Esophagus (tissue), 2 donors: ENCODE data around the gene SDHB. TPM values are rescaled to one million over a fixed set of nuclear protein-coding genes. Genes with fewer than 3 reads are reported as not detected.

ENCODE experiments used
- H3K27ac ChIP-seq, 2 donors: one replicate each; pipeline ENCODE4 v1.5.1; 2013; ENCODE audit warnings: low read depth in 2 of 2, mild to moderate bottlenecking in 2 of 2, inconsistent platforms in 1 of 2, low read length in 1 of 2, moderate library complexity in 1 of 2
- H3K27me3 ChIP-seq, 2 donors: one replicate each; pipeline ENCODE4 v1.6.1; 2013; ENCODE audit warnings: low read length in 2 of 2, control low read depth in 1 of 2, mild to moderate bottlenecking in 1 of 2; ENCODE audit not compliant: insufficient read depth in 2 of 2, control insufficient read depth in 1 of 2
- H3K36me3 ChIP-seq, 2 donors: one replicate each; pipeline ENCODE4 v1.6.1; 2013; ENCODE audit warnings: low read length in 1 of 2; ENCODE audit not compliant: control insufficient read depth in 2 of 2, insufficient read depth in 2 of 2
- H3K4me1 ChIP-seq, 2 donors: one replicate each; pipeline ENCODE4 v1.6.1; 2013; ENCODE audit warnings: low read length in 1 of 2; ENCODE audit not compliant: control insufficient read depth in 2 of 2, insufficient read depth in 2 of 2
- H3K4me3 ChIP-seq, 2 donors: one replicate each; pipeline ENCODE4 v1.5.1; 2013; ENCODE audit warnings: low read length in 2 of 2, mild to moderate bottlenecking in 2 of 2, low read depth in 1 of 2, moderate library complexity in 1 of 2
- H3K9me3 ChIP-seq, 2 donors: one replicate each; pipeline ENCODE4 v1.6.1; 2013; ENCODE audit warnings: mild to moderate bottlenecking in 2 of 2, low read depth in 1 of 2, low read length in 1 of 2, moderate library complexity in 1 of 2; ENCODE audit not compliant: control insufficient read depth in 2 of 2, insufficient read depth in 1 of 2
- WGBS, 2 donors: extraction: QIAGEN DNeasy Blood & Tissue Kit; methylation state at CpG; one replicate each; pipeline ENCODE4 v1.1.7; 2013; 5-methylcytosine and 5-hydroxymethylcytosine counted together
- polyA plus RNA-seq, 2 donors: library from polyadenylated mRNA; stranded (reverse); fragments of 200-250 nt; gene quantifications; one replicate each; pipeline ENCODE4 v1.2.3, GENCODE V29; 2013
- donor health status: healthy with polysubstance abuse.
- donor health status: Bipolar disorder and iron deficiency.

Gene SDHB
- polyA plus RNA-seq, 2 donors: 36.5 to 102 TPM

- Histone ChIP-seq H3K36me3 (no peaks in the 10 kb centered on the region), H3K27me3 (no peaks in the 10 kb centered on the region), H3K4me1 (no peaks in the 10 kb centered on the region), H3K4me3 (no peak overlapping the region), H3K27ac (no peak overlapping the region), H3K9me3 (no peaks in the 10 kb centered on the region)
- WGBS, 2 donors: 83 to 85% methylated on average over 16 of the region's 16 CpGs
Observed at GRCh38 chr1:17078991-17079868, 25.4 kb upstream of the SDHB start.

GRCh38 chr1:17075470-17076255 is 21.8 kb upstream of the SDHB start:
- Histone ChIP-seq H3K27ac (no peak overlapping the region), H3K36me3 (no peaks in the 10 kb centered on the region), H3K27me3 (no peaks in the 10 kb centered on the region), H3K4me1 (no peaks in the 10 kb centered on the region), H3K9me3 (no peaks in the 10 kb centered on the region), H3K4me3 (no peak overlapping the region)
- 75 to 79% methylated on average over 17 of the region's 17 CpGs for WGBS, 2 donors

- Histone ChIP-seq H3K27ac (no peak overlapping the region), H3K36me3 (no peaks in the 10 kb centered on the region), H3K27me3 (no peaks in the 10 kb centered on the region), H3K4me3 (no peak overlapping the region), H3K4me1 (no peaks in the 10 kb centered on the region), H3K9me3 (no peaks in the 10 kb centered on the region)
- WGBS, 2 donors: 81 to 82% methylated on average over 6 of the region's 6 CpGs
Observed at GRCh38 chr1:17071794-17072193, 18.0 kb upstream of the SDHB start.

- WGBS, 2 donors: 76 to 77% methylated on average over 10 of the region's 10 CpGs
- no peaks in the 10 kb centered on the region for H3K27me3 ChIP-seq
- no peaks in the 10 kb centered on the region for H3K9me3 ChIP-seq
- H3K4me1 ChIP-seq: no peaks in the 10 kb centered on the region
- H3K36me3 ChIP-seq: no peaks in the 10 kb centered on the region
- H3K27ac ChIP-seq: no peak overlapping the region
- H3K4me3 ChIP-seq: no peak overlapping the region
Observed at GRCh38 chr1:17070163-17070525, 16.3 kb upstream of the SDHB start.

GRCh38 chr1:17069452-17070162 is 15.8 kb upstream of the SDHB start:
- Histone ChIP-seq H3K4me3 (no peak overlapping the region), H3K27me3 (no peaks in the 10 kb centered on the region), H3K4me1 (no peaks in the 10 kb centered on the region), H3K27ac (no peak overlapping the region), H3K9me3 (peaks cover 0 to 2% of the 10 kb centered on the region in 2 donors), H3K36me3 (no peaks in the 10 kb centered on the region)
- 85 to 91% methylated on average over 6 of the region's 6 CpGs for WGBS, 2 donors

- H3K36me3 ChIP-seq: no peaks in the 10 kb centered on the region
- H3K4me1 ChIP-seq: no peaks in the 10 kb centered on the region
- no peak overlapping the region for H3K27ac ChIP-seq
- H3K4me3 ChIP-seq: no peak overlapping the region
- H3K9me3 ChIP-seq: peaks cover 0 to 2% of the 10 kb centered on the region in 2 donors
- WGBS, 2 donors: 77 to 81% methylated on average over 12 of the region's 12 CpGs
- no peaks in the 10 kb centered on the region for H3K27me3 ChIP-seq
Observed at GRCh38 chr1:17068789-17069188, 15.0 kb upstream of the SDHB start.

- H3K27ac ChIP-seq: no peak overlapping the region
Observed at GRCh38 chr1:17067465-17068240, 13.8 kb upstream of the SDHB start.

GRCh38 chr1:17067069-17067426 is 13.2 kb upstream of the SDHB start:
- Histone ChIP-seq H3K27me3 (no peaks in the 10 kb centered on the region), H3K36me3 (no peaks in the 10 kb centered on the region), H3K9me3 (peaks cover 0 to 2% of the 10 kb centered on the region in 2 donors), H3K27ac (no peak overlapping the region), H3K4me3 (no peak overlapping the region), H3K4me1 (no peaks in the 10 kb centered on the region)
- WGBS, 2 donors: 78% methylated on average over 3 of the region's 3 CpGs

More at GRCh38 chr1:17067465-17068240, 13.8 kb upstream of the SDHB start:
- Histone ChIP-seq H3K4me3 (no peak overlapping the region), H3K4me1 (no peaks in the 10 kb centered on the region), H3K9me3 (peaks cover 0 to 2% of the 10 kb centered on the region in 2 donors), H3K27me3 (no peaks in the 10 kb centered on the region), H3K36me3 (no peaks in the 10 kb centered on the region)
- 76 to 80% methylated on average over 10 of the region's 10 CpGs for WGBS, 2 donors
